Spleen (tissue), 7 donors: ENCODE data around the gene CCDC59.

Experiments
- CTCF ChIP-seq, 11 experiments: fragments of 200-600 bp in 7 of 11; fragments of 450-650 bp in 4 of 11; sonication (generic) in 4 of 11; IDR thresholded peaks in 8 of 11; conservative IDR thresholded peaks in 3 of 11; 1 replicate in 7 of 11; 2 replicates in 4 of 11; pipeline versions ENCODE4 v1.4.0 to v1.8.0; 2016 to 2021; ENCODE audit warnings: antibody characterized with exemption in 11 of 11, inconsistent platforms in 4 of 11, mild to moderate bottlenecking in 1 of 11
- POLR2A ChIP-seq, 3 donors: fragments of 450-650 bp; IDR thresholded peaks; one replicate each; pipeline ENCODE4 v1.5.1; 2017; ENCODE audit warnings: antibody characterized with exemption in 3 of 3, mild to moderate bottlenecking in 1 of 3
- POLR2AphosphoS5 ChIP-seq, 3 donors: sonication (generic); formaldehyde crosslinking; IDR thresholded peaks; one replicate each; pipeline ENCODE4 v1.5.1; 2017; ENCODE audit warnings: antibody characterized with exemption in 3 of 3
- donor health status: DM: no; HTN: no; CAD: no; lungs with moderate emphysema.
- donor health status: DM: no; HTN: no; CAD: no.
- donor health status: DM: no; HTN: no; CAD: no.

DNA sequence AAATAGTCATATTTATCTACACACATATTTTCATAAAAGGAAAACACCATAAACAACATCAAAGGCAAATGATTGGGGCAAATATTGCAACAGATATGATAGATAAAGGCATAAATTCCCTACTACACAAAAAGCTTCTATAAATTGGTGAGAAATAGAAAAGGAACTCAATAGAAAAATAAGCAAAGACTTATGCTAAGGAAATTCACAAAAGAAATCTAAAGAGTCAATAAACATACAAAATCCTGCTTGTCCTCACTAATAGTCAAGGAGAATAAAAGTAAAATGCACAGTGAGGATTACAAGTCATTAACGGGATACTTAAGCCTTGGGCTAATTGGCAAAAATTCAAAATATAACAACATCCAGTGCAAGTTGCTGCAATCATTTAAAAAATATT, 30.3 kb downstream of the CCDC59 start:
- TF ChIP-seq POLR2AphosphoS5 (IDR thresholded peaks at IDR 0.05) = no peak
- no peak for TF ChIP-seq CTCF (IDR thresholded peaks at IDR 0.05 in 8 of 11, conservative IDR thresholded peaks at IDR 0.05 in 3 of 11)
- no peak for TF ChIP-seq POLR2A (IDR thresholded peaks at IDR 0.05)
